Right lobe of liver (tissue), 4 donors: ENCODE data around the gene BEND3.

Experiments
- CTCF ChIP-seq, 4 donors: fragments of 200-600 bp in 3 of 4; fragments of 450-650 bp in 1 of 4; IDR thresholded peaks; one replicate each; pipeline versions ENCODE4 v1.5.1 to v1.8.0; 2016 to 2022; ENCODE audit warnings: antibody characterized with exemption in 4 of 4, mild to moderate bottlenecking in 2 of 4
- POLR2A ChIP-seq: fragments of 450-650 bp; IDR thresholded peaks from one replicate; pipeline ENCODE4 v1.6.1; 2017; ENCODE audit warnings: antibody characterized with exemption, mild to moderate bottlenecking
- donor health status: DM: no; HTN: no; CAD: no.
- donor health status: DM: no; HTN: no; CAD: no.
- donor health status: DM: no; HTN: yes; CAD: no.

GRCh38 chr6:107101686-107102413 is 13.5 kb downstream of the BEND3 start:
- TF ChIP-seq POLR2A (no peak), CTCF (IDR thresholded peaks at IDR 0.05) (no peak)
